Progenitor cell of endocrine pancreas (in vitro differentiated cells): ENCODE measurements around the gene GFOD2. TPM values are rescaled to one million over a fixed set of nuclear protein-coding genes. Genes with fewer than 3 reads are reported as not detected.

Source experiments
- DNase-seq: peaks from one replicate; pipeline ENCODE4 v3.0.0; 2021; ENCODE audit warnings: low spot score; ENCODE audit not compliant: unreplicated experiment
- H3K27ac Mint-ChIP-seq: 2 replicates; pipeline ENCODE4 v1.8.0; 2021; ENCODE audit warnings: mild to moderate bottlenecking, moderate library complexity, mixed read lengths
- H3K27me3 Mint-ChIP-seq: 2 replicates; pipeline ENCODE4 v1.8.0; 2021; ENCODE audit warnings: mixed read lengths
- H3K36me3 Mint-ChIP-seq: 2 replicates; pipeline ENCODE4 v1.8.0; 2022; ENCODE audit warnings: mixed read lengths; ENCODE audit not compliant: insufficient read depth
- H3K4me1 Mint-ChIP-seq: 2 replicates; pipeline ENCODE4 v1.8.0; 2021; ENCODE audit warnings: low read depth, mixed read lengths
- H3K4me3 Mint-ChIP-seq: 2 replicates; pipeline ENCODE4 v1.8.0; 2021; ENCODE audit warnings: low read depth, mild to moderate bottlenecking, moderate library complexity, mixed read lengths
- H3K9me3 Mint-ChIP-seq: 2 replicates; pipeline ENCODE4 v1.8.0; 2021; ENCODE audit warnings: low read depth, mixed read lengths
- total RNA-seq: library from RNA; stranded (reverse); gene quantifications from 2 replicates; pipeline ENCODE4 v1.2.1, GENCODE V29; 2021
- TF ChIP-seq, protein P1 (sequence below): fragments of 200-600 bp; sonication (generic); IDR thresholded peaks from one replicate; pipeline ENCODE4 v1.5.0; 2021; ENCODE audit warnings: antibody characterized with exemption, mild to moderate bottlenecking; ENCODE audit not compliant: unreplicated experiment

Gene GFOD2
- total RNA-seq, 1 donor from 2014 or later = 38.8 TPM

DNA sequence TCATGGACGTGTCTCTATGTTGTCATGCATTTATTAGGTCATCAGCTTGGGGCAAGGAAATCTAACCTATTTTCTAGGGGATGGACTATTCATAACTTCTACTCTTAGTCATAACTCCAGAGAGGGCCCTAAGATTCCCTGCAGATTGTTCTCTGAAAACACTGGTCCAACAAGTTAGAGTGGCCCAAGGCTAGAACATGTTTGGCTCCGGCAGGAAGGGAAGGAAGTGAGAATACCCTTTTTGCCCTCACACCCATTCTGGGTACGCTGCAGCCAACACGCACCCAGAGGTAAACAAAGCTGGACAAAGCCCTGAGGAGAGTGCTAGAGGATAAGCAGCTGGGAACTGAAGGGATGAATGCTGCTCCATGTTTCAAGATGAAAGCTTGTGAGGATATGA, 42.6 kb downstream of the GFOD2 start:
- TF ChIP-seq, protein P1, sequence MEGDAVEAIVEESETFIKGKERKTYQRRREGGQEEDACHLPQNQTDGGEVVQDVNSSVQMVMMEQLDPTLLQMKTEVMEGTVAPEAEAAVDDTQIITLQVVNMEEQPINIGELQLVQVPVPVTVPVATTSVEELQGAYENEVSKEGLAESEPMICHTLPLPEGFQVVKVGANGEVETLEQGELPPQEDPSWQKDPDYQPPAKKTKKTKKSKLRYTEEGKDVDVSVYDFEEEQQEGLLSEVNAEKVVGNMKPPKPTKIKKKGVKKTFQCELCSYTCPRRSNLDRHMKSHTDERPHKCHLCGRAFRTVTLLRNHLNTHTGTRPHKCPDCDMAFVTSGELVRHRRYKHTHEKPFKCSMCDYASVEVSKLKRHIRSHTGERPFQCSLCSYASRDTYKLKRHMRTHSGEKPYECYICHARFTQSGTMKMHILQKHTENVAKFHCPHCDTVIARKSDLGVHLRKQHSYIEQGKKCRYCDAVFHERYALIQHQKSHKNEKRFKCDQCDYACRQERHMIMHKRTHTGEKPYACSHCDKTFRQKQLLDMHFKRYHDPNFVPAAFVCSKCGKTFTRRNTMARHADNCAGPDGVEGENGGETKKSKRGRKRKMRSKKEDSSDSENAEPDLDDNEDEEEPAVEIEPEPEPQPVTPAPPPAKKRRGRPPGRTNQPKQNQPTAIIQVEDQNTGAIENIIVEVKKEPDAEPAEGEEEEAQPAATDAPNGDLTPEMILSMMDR = no peak
- Mint-ChIP-seq H3K4me1 (no peaks in the 10 kb centered on the region), H3K9me3 (no peaks in the 10 kb centered on the region), H3K27me3 (no peaks in the 10 kb centered on the region), H3K4me3 (no peak overlapping the region), H3K36me3 (no peaks in the 10 kb centered on the region), H3K27ac (no peak overlapping the region)
- no peak for DNase-seq

- Mint-ChIP-seq H3K9me3 (no peaks in the 10 kb centered on the region), H3K27ac (no peak overlapping the region), H3K27me3 (no peaks in the 10 kb centered on the region), H3K36me3 (no peaks in the 10 kb centered on the region), H3K4me1 (no peaks in the 10 kb centered on the region), H3K4me3 (no peak overlapping the region)
- no peak for DNase-seq
- TF ChIP-seq, protein P1 = no peak
Measured at GRCh38 chr16:67675999-67676398, 43.1 kb downstream of the GFOD2 start.

DNA sequence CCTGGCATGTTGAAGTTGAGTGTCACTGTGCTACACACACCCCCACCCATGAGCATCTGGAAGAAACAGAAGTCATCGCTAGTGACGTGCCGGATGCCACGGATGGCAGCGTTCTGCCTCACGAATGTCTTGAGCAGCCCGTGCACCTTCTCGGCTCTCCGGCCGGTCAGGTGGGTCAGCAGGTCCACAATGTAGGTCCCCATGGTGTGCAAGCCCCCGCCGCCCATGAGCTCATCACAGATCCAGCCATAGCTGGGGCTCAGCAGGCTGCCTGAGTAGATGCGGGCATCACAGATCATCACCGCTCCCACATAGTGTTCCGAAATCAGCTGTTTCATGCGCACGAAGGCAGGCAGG, 43.6 kb downstream of the GFOD2 start:
- Mint-ChIP-seq H3K4me3 (no peak overlapping the region), H3K4me1 (no peaks in the 10 kb centered on the region), H3K36me3 (no peaks in the 10 kb centered on the region), H3K27ac (no peak overlapping the region), H3K9me3 (no peaks in the 10 kb centered on the region), H3K27me3 (no peaks in the 10 kb centered on the region)
- TF ChIP-seq, protein P1 = no peak
- no peak for DNase-seq

DNA sequence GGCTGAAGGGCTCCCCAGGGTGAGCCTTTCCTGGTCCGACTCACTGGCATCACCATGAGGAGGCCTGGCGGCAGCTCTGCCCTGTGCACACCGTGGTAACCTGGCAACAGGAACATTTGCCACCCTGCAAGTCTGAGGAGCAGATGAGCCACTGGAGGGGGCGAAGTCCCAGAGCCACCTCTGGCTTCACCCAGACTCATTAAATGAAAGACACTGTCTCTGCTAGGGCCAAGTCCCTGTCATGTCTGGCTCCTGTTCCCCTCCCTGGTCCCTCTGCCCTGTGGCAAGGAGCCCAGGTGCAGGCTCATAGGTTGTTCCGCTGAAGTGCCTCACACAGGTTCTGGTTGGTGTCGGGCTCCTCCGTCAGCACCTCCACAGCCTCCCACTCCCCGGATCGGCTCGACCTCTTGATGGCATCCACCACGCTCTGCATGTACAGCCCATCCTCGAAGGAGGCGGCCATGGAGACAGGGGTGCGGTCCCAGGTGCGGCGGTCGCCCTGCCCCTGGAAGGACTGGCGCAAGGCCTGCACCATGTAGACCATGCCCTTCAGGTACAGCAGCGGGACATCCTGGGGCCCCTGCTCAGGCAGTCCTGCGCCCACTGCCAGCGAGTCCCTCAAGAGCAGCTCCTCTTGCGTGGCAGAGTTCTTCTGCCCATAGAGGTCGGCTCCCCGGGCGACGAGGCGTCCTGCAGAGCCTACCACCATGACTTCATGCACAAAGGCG, 44.1 kb downstream of the GFOD2 start:
- H3K27me3 Mint-ChIP-seq = no peaks in the 10 kb centered on the region
- TF ChIP-seq, protein P1 = no peak
- H3K36me3 Mint-ChIP-seq = no peaks in the 10 kb centered on the region
- H3K4me3 Mint-ChIP-seq = no peak overlapping the region
- no peak overlapping the region for H3K27ac Mint-ChIP-seq
- H3K4me1 Mint-ChIP-seq = no peaks in the 10 kb centered on the region
- H3K9me3 Mint-ChIP-seq = no peaks in the 10 kb centered on the region
- DNase-seq = no peak

GRCh38 chr16:67673712-67674580, 45.2 kb downstream of the GFOD2 start:
- Mint-ChIP-seq H3K4me3 (no peak overlapping the region), H3K9me3 (no peaks in the 10 kb centered on the region), H3K4me1 (no peaks in the 10 kb centered on the region), H3K27me3 (no peaks in the 10 kb centered on the region), H3K27ac (no peak overlapping the region), H3K36me3 (no peaks in the 10 kb centered on the region)
- DNase-seq = no peak
- TF ChIP-seq, protein P1 = no peak
